NT2/D1 (cell line): ENCODE measurements around the gene ATP5MC3.

Source experiments
- DNase-seq: peaks from one replicate; pipeline ENCODE4 v3.0.0-alpha.2; 2011; ENCODE audit warnings: low read depth, low spot score
- H3K27me3 ChIP-seq: 2 replicates; pipeline ENCODE4 v1.6.0; 2011; ENCODE audit warnings: mild to moderate bottlenecking; ENCODE audit not compliant: insufficient read length, insufficient read depth
- H3K36me3 ChIP-seq: 2 replicates; pipeline ENCODE4 v1.6.1; 2011; ENCODE audit warnings: mild to moderate bottlenecking, low read length, mixed read lengths; ENCODE audit not compliant: insufficient read depth, insufficient read length
- H3K4me1 ChIP-seq: 2 replicates; pipeline ENCODE4 v1.5.1; 2011; ENCODE audit not compliant: insufficient read depth, insufficient read length
- H3K4me3 ChIP-seq: 2 replicates; pipeline ENCODE4 v1.5.1; 2011; ENCODE audit warnings: low read depth; ENCODE audit not compliant: insufficient read length
- H3K9ac ChIP-seq: 2 replicates; pipeline ENCODE4 v1.6.0; 2011; ENCODE audit warnings: low read depth; ENCODE audit not compliant: insufficient read length
- H3K9me3 ChIP-seq: 2 replicates; pipeline ENCODE4 v1.5.1; 2011; ENCODE audit warnings: mild to moderate bottlenecking, low read length; ENCODE audit not compliant: insufficient read depth
- SUZ12 ChIP-seq: IDR thresholded peaks from 2 replicates; pipeline ENCODE4 v1.6.1; 2011; ENCODE audit not compliant: insufficient read length, insufficient read depth; ENCODE audit errors: extremely low read depth
- YY1 ChIP-seq: IDR thresholded peaks from 2 replicates; pipeline ENCODE4 v1.6.1; 2011; ENCODE audit not compliant: insufficient read length, insufficient read depth
- ZNF274 ChIP-seq: IDR thresholded peaks from 2 replicates; pipeline ENCODE4 v1.6.1; 2011; ENCODE audit warnings: mild to moderate bottlenecking, low read depth, low read length

ATP5MC3 gene

DNA sequence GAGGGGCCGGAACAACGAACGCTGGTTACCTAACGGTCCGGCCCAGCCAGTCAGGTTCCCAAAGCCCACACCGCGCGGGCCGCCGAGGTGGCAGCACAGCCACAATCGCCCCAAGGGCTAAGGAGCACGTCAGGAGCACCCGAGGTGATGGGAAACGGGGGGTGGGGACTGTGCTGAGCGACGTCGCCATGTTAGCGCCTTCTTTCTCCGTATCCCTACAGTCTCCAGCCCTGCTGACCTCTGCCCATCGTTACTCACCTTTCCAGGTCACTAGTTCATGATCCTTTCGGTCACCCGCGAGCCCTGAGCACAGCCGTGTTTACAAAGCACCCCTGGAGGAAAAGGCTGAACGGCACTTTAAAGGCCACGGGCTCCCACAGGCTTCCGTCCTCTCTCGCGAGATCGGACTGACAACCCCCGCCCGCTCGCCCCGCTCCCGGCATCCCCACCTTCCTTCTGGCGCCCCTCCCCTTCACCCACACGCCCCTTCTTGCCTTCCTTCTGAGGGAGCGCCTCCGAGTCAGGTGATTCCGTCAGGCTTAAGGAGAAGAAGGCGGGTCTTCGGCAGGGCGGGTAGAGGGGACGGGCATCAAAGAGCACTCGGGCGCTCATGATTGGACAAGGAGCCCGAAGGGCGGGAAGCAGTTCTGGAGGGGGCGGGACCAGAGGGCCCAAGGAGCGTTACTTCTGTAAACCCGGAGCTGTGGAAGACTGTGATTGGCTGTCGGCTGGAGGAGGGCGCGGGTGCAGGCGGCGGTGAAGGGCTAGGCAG, 13.5 kb downstream of the ATP5MC3 start, which contains the start of gene ATF2:
Gene ATF2 (minus strand): TSS at position 412 of the 772 bp plus-strand sequence. CDS start 31,760 bp downstream, outside the sequence.
- H3K4me3 ChIP-seq: peak within 1 kb of the TSS; percentile 98
- peak; percentile 99 for DNase-seq
- peak within 1 kb of the TSS; percentile 97 for H3K9ac ChIP-seq
- H3K27me3 ChIP-seq: no peaks in the 10 kb centered on the region
- H3K9me3 ChIP-seq: no peaks in the 10 kb centered on the region
- TF ChIP-seq YY1 (peak; percentile 47), SUZ12 (no peak)
- H3K36me3 ChIP-seq: peaks cover 10% of the 10 kb centered on the region
- H3K4me1 ChIP-seq: no peaks in the 10 kb centered on the region

GRCh38 chr2:175167076-175167791, 14.3 kb downstream of the ATP5MC3 start:
- peaks cover 10% of the 10 kb centered on the region for H3K36me3 ChIP-seq
- no peaks in the 10 kb centered on the region for H3K9me3 ChIP-seq
- H3K27me3 ChIP-seq: no peaks in the 10 kb centered on the region
- no peaks in the 10 kb centered on the region for H3K4me1 ChIP-seq
- peak overlapping the region; percentile 97 for H3K9ac ChIP-seq
- H3K4me3 ChIP-seq: peak overlapping the region; percentile 98
- peak; percentile 44 for DNase-seq
- TF ChIP-seq YY1 (no peak), ZNF274 (no peak), SUZ12 (no peak)

- Histone ChIP-seq H3K4me1 (no peaks in the 10 kb centered on the region), H3K4me3 (peak overlapping the region; percentile 98), H3K27me3 (no peaks in the 10 kb centered on the region), H3K36me3 (peaks cover 10% of the 10 kb centered on the region), H3K9me3 (no peaks in the 10 kb centered on the region), H3K9ac (peak overlapping the region; percentile 97)
- no peak for DNase-seq
- TF ChIP-seq YY1 (no peak), ZNF274 (no peak), SUZ12 (no peak)
These were observed 15.2 kb downstream of the ATP5MC3 start for GRCh38 chr2:175166216-175166824.

GRCh38 chr2:175164235-175164634, 17.3 kb downstream of the ATP5MC3 start:
- H3K4me1 ChIP-seq: no peaks in the 10 kb centered on the region
- TF ChIP-seq YY1 (no peak), ZNF274 (no peak), SUZ12 (no peak)
- H3K9me3 ChIP-seq: no peaks in the 10 kb centered on the region
- peaks cover 14% of the 10 kb centered on the region for H3K36me3 ChIP-seq
- H3K9ac ChIP-seq: no peak overlapping the region
- H3K27me3 ChIP-seq: no peaks in the 10 kb centered on the region
- H3K4me3 ChIP-seq: no peak overlapping the region
- no peak for DNase-seq

GRCh38 chr2:175158894-175159293, 22.6 kb downstream of the ATP5MC3 start:
- Histone ChIP-seq H3K9me3 (no peaks in the 10 kb centered on the region), H3K36me3 (peaks cover 15% of the 10 kb centered on the region), H3K4me1 (no peaks in the 10 kb centered on the region), H3K27me3 (no peaks in the 10 kb centered on the region), H3K4me3 (no peak overlapping the region), H3K9ac (no peak overlapping the region)
- no peak for TF ChIP-seq SUZ12
- TF ChIP-seq YY1: no peak
- TF ChIP-seq ZNF274: no peak
- no peak for DNase-seq

GRCh38 chr2:175156534-175156933, 25.0 kb downstream of the ATP5MC3 start:
- Histone ChIP-seq H3K9ac (no peak overlapping the region), H3K27me3 (no peaks in the 10 kb centered on the region), H3K36me3 (peaks cover 15% of the 10 kb centered on the region), H3K4me3 (no peak overlapping the region), H3K4me1 (no peaks in the 10 kb centered on the region), H3K9me3 (no peaks in the 10 kb centered on the region)
- no peak for DNase-seq
- TF ChIP-seq SUZ12: no peak
- TF ChIP-seq YY1: no peak
- no peak for TF ChIP-seq ZNF274

- H3K9ac ChIP-seq: no peak overlapping the region
- no peak overlapping the region for H3K4me3 ChIP-seq
- peaks cover 28% of the 10 kb centered on the region for H3K36me3 ChIP-seq
- H3K9me3 ChIP-seq: no peaks in the 10 kb centered on the region
- no peak for TF ChIP-seq ZNF274
- TF ChIP-seq YY1: no peak
- no peak for TF ChIP-seq SUZ12
- H3K4me1 ChIP-seq: no peaks in the 10 kb centered on the region
- H3K27me3 ChIP-seq: no peaks in the 10 kb centered on the region
- DNase-seq: no peak
These were observed 26.8 kb downstream of the ATP5MC3 start for GRCh38 chr2:175154661-175155082.
